ENCODE data around the gene ANKRD13B. TPM values are rescaled to one million over a fixed set of nuclear protein-coding genes. Genes with fewer than 3 reads are reported as not detected.

The ANKRD13B gene
- total and polyA plus RNA-seq, 2 of the 13 experiments (the other 11 are each of a cell fraction or from before 2014, with no cell fraction given), result 1.7 to 1.8 TPM

DNA sequence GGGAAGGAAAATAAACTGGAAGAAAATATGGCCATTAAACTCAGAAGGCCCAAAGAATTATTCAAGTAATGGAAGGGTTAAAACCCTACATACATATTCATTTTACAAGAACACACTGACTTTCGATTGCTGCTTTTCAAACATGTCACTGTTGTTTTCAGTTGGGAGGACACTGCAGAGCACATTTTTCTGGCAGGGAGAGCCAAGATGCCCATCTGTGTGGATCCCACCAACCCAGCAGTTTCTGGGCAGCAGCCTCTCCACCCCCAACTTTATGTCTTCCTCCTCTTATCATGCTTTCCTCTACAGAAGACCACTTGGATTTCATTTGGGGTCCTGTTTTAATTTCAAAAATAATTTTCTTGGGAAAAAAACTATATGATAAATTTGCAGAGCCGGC, 36.9 kb downstream of the ANKRD13B start:
- TF ChIP-seq KDM5A (IDR thresholded peaks at IDR 0.05; ENCODE audit: borderline replicate concordance, low read length), result no peak
- TF ChIP-seq, protein P1, sequence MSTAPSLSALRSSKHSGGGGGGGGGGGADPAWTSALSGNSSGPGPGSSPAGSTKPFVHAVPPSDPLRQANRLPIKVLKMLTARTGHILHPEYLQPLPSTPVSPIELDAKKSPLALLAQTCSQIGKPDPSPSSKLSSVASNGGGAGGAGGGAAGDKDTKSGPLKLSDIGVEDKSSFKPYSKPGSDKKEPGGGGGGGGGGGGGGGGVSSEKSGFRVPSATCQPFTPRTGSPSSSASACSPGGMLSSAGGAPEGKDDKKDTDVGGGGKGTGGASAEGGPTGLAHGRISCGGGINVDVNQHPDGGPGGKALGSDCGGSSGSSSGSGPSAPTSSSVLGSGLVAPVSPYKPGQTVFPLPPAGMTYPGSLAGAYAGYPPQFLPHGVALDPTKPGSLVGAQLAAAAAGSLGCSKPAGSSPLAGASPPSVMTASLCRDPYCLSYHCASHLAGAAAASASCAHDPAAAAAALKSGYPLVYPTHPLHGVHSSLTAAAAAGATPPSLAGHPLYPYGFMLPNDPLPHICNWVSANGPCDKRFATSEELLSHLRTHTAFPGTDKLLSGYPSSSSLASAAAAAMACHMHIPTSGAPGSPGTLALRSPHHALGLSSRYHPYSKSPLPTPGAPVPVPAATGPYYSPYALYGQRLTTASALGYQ (CRISPR knock-in tag; IDR thresholded peaks at IDR 0.05), result no peak
- in situ Hi-C loops (cut with HindIII; ENCODE audit: extremely low pct_ligation_motif_present, low pct_unique_long_range_greater_than_20kb) (loop anchor here (10.0 kb wide), 2 partner anchors 145 to 305 kb away; partner anchors contain the start of gene SSH2), intact Hi-C loops (cut with micrococcal nuclease; ENCODE audit: unreplicated experiment) (no loop called here)
- Histone ChIP-seq H3K27me3 (ENCODE audit: control insufficient read depth in 1 of 2, insufficient read depth in 2 of 2, low read length in 2 of 2) (no peaks in the 10 kb centered on the region), H3K4me1 (ENCODE audit: insufficient read depth, low read length) (no peaks in the 10 kb centered on the region), H2AFZ (ENCODE audit: low read length) (no peak overlapping the region), H3K79me2 (ENCODE audit: insufficient read depth, low read length) (no peaks in the 10 kb centered on the region), H3K9ac (ENCODE audit: insufficient read depth, low read depth, low read length) (no peak overlapping the region), H3K9me3 (ENCODE audit: low read length) (no peaks in the 10 kb centered on the region), H3K36me3 (replicated peaks in 1 of 2; ENCODE audit: control insufficient read depth in 1 of 2, insufficient read depth in 2 of 2, low read length in 2 of 2) (peaks cover 7 to 22% of the 10 kb centered on the region in 2 experiments; a peak in 4 of 5 replicates), H4K20me1 (ENCODE audit: insufficient read depth, low read length) (no peaks in the 10 kb centered on the region), H3K4me2 (ENCODE audit: low read depth, low read length) (no peak overlapping the region), H3K4me3 (replicated peaks in 1 of 3; ENCODE audit: insufficient read depth in 1 of 3, low read depth in 2 of 3, low read length in 3 of 3) (no peak overlapping the region), H3K27ac (ENCODE audit: extremely low read length, insufficient read depth, low read length) (no peak overlapping the region)
- no TSS peak for BruUV-seq (replicated peaks)
- ChIA-PET CTCF (ENCODE audit: low intra/inter-chr PET ratio, low total read pairs) (no interaction called here), POLR2A (no interaction called here)
- WGBS (ENCODE audit: low lambda C conversion rate), result 92% methylated on average over 2 of the region's 2 CpGs
- no peak for FAIRE-seq
- ATAC-seq, result no peak
- DNase-seq (ENCODE audit: low spot score), result no peak

DNA sequence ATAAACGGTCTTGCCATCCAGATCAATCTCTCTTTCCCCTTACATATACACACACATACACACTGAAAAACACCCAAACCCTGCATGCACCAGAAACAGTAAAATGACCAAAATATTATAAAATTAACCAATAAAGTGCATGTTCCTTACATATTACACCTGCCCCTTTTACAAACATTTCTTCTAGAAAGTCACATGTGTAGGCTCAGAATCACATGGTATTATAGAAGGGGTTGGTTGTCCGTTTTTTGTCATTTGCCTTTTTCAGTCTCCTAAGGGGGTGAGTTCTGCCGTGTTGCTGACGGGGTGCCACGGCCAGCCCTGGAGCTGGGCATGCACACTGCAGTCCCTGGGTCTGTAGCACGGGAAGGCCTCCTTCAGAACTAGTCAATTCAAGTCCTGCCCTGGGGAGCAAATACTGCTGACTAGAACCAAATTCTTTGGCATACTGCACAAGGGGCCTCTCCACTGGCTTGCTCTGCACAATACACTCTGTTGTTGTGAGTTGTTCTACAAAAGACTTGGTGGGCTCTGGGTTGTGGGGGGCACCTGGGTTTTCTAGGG, 37.8 kb downstream of the ANKRD13B start:
- Histone ChIP-seq H3K79me2 (ENCODE audit: insufficient read depth, low read length) (no peaks in the 10 kb centered on the region), H3K4me3 (replicated peaks in 1 of 3; ENCODE audit: insufficient read depth in 1 of 3, low read depth in 2 of 3, low read length in 3 of 3) (no peak overlapping the region), H3K36me3 (replicated peaks in 1 of 2; ENCODE audit: control insufficient read depth in 1 of 2, insufficient read depth in 2 of 2, low read length in 2 of 2) (peaks cover 7 to 25% of the 10 kb centered on the region in 2 experiments; a peak in 4 of 5 replicates), H3K9me3 (ENCODE audit: low read length) (no peaks in the 10 kb centered on the region), H3K27me3 (ENCODE audit: control insufficient read depth in 1 of 2, insufficient read depth in 2 of 2, low read length in 2 of 2) (no peaks in the 10 kb centered on the region), H3K9ac (ENCODE audit: insufficient read depth, low read depth, low read length) (no peak overlapping the region), H4K20me1 (ENCODE audit: insufficient read depth, low read length) (no peaks in the 10 kb centered on the region), H3K4me2 (ENCODE audit: low read depth, low read length) (no peak overlapping the region), H2AFZ (ENCODE audit: low read length) (no peak overlapping the region), H3K27ac (ENCODE audit: extremely low read length, insufficient read depth, low read length) (no peak overlapping the region), H3K4me1 (ENCODE audit: insufficient read depth, low read length) (no peaks in the 10 kb centered on the region)
- no TSS peak for BruUV-seq (replicated peaks)
- FAIRE-seq (no peak), DNase-seq (ENCODE audit: low spot score) (no peak), ATAC-seq (no peak)
- 97% methylated on average over 6 of the region's 6 CpGs for WGBS (ENCODE audit: low lambda C conversion rate)
- CTCF ChIA-PET (ENCODE audit: low intra/inter-chr PET ratio, low total read pairs), result no interaction called here
- TF ChIP-seq, protein P2, sequence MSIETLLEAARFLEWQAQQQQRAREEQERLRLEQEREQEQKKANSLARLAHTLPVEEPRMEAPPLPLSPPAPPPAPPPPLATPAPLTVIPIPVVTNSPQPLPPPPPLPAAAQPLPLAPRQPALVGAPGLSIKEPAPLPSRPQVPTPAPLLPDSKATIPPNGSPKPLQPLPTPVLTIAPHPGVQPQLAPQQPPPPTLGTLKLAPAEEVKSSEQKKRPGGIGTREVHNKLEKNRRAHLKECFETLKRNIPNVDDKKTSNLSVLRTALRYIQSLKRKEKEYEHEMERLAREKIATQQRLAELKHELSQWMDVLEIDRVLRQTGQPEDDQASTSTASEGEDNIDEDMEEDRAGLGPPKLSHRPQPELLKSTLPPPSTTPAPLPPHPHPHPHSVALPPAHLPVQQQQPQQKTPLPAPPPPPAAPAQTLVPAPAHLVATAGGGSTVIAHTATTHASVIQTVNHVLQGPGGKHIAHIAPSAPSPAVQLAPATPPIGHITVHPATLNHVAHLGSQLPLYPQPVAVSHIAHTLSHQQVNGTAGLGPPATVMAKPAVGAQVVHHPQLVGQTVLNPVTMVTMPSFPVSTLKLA (IDR thresholded peaks at IDR 0.05), result peak; percentile 96
- no peak for TF ChIP-seq HOXA7 (CRISPR knock-in tag; IDR thresholded peaks at IDR 0.05)
- intact Hi-C loops (cut with micrococcal nuclease; ENCODE audit: unreplicated experiment) (no loop called here), in situ Hi-C loops (cut with HindIII; ENCODE audit: extremely low pct_ligation_motif_present, low pct_unique_long_range_greater_than_20kb) (loop anchor here (10.0 kb wide), 1 partner anchor 304 kb away; the partner anchor contains the start of gene SSH2)
- POLR2A ChIA-PET, result no interaction called here

Measured in HepG2 (cell line).